ENCODE results near the gene LEMD3.

DNA sequence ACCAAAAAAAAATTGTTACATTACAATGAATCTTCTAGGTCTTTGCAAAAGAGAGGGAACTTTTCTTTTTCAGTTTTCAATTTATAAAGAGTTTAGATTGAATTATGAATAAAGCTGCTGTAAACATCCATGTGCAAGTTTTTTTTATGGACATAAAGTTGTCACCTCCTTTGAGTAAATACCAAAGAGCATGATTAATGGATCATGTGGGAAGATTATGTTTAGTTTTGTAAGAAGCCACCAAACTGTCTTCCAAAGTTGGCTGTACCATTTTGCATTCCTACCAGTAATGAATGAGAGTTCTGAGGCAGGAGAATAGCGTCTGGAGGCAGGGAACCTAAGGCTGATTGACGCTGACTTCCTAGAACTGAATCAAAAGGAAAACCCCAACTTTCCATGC lies 30.2 kb downstream of the LEMD3 start:
- TF ChIP-seq, protein P1, sequence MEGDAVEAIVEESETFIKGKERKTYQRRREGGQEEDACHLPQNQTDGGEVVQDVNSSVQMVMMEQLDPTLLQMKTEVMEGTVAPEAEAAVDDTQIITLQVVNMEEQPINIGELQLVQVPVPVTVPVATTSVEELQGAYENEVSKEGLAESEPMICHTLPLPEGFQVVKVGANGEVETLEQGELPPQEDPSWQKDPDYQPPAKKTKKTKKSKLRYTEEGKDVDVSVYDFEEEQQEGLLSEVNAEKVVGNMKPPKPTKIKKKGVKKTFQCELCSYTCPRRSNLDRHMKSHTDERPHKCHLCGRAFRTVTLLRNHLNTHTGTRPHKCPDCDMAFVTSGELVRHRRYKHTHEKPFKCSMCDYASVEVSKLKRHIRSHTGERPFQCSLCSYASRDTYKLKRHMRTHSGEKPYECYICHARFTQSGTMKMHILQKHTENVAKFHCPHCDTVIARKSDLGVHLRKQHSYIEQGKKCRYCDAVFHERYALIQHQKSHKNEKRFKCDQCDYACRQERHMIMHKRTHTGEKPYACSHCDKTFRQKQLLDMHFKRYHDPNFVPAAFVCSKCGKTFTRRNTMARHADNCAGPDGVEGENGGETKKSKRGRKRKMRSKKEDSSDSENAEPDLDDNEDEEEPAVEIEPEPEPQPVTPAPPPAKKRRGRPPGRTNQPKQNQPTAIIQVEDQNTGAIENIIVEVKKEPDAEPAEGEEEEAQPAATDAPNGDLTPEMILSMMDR (conservative IDR thresholded peaks at IDR 0.05; ENCODE audit: low read length), result no peak
- TF ChIP-seq EZH2phosphoT487 (IDR thresholded peaks at IDR 0.05; ENCODE audit: borderline replicate concordance, low read depth, low read length), result no peak
